PFSK-1 (cell line): ENCODE data around the gene IKZF1.

Experiments
- FOXP2 ChIP-seq: optimal IDR thresholded peaks from 2 replicates; pipeline ENCODE3; 2011; ENCODE audit warnings: borderline replicate concordance, control low read depth, inconsistent platforms; ENCODE audit not compliant: insufficient read depth; ENCODE audit errors: extremely low read length, extremely low read depth
- POLR2AphosphoS5 ChIP-seq: IDR thresholded peaks from 2 replicates; pipeline ENCODE4 v1.6.1; 2012; ENCODE audit warnings: low read depth, mild to moderate bottlenecking, control low read depth, low read length, moderate library complexity
- REST ChIP-seq, 2 experiments: IDR thresholded peaks; 2 replicates each; pipeline versions ENCODE4 v1.6.1 to v1.8.0; 2011 to 2012; ENCODE audit warnings: low read depth in 2 of 2, low read length in 2 of 2, control low read depth in 1 of 2, inconsistent platforms in 1 of 2, mild to moderate bottlenecking in 1 of 2, moderate library complexity in 1 of 2; ENCODE audit not compliant: insufficient read depth in 1 of 2
- SIN3A ChIP-seq: IDR thresholded peaks from 2 replicates; pipeline ENCODE4 v1.6.1; 2012; ENCODE audit warnings: mild to moderate bottlenecking, low read length, moderate library complexity, borderline replicate concordance; ENCODE audit not compliant: insufficient read depth
- TAF1 ChIP-seq: IDR thresholded peaks from 2 replicates; pipeline ENCODE4 v1.6.1; 2012; ENCODE audit warnings: low read length, control low read depth, borderline replicate concordance; ENCODE audit not compliant: insufficient read depth

Gene IKZF1

GRCh38 chr7:50264908-50265307 lies 39.6 kb upstream of the IKZF1 start:
- no peak for TF ChIP-seq TAF1
- no peak for TF ChIP-seq POLR2AphosphoS5
- no peak for TF ChIP-seq REST (IDR thresholded peaks at IDR 0.05; ENCODE audit: insufficient read depth in 1 of 2, low read depth in 2 of 2, low read length in 2 of 2)
- no peak for TF ChIP-seq SIN3A
- no peak for TF ChIP-seq FOXP2

DNA sequence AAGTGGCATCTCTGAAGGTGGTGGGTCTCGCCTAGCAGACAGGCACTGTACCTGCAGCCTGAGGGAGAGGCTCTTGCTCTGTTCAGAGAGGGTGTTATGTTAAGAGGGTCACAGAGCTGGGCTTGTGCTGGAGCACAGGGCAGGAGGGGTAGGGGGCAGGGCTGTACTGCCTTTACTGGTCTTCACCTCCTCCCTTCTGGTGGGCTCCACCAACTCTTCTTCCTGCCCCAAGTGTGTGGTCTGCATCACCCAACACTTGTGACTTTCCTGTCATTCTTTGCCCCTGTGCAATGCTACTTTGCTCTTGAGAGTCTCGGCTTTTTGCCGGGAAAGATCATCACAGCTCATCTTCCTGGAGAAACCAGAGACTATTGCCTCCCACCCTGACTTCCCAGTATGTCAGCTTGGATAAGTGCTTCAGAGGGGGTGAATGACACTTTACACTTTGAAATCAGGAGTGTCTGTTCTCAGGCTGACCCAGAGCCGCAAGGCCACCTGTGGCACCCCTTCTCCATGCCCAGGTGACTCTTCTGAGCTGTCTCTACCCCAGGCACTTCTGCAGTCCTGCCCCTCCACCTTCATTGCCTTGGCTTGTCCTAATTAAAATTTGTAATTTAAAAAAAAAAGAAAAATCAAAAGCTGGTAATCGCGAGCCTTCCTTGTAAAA lies 38.4 kb upstream of the IKZF1 start:
- TF ChIP-seq TAF1 (no peak), REST (IDR thresholded peaks at IDR 0.05; ENCODE audit: insufficient read depth in 1 of 2, low read depth in 2 of 2, low read length in 2 of 2) (no peak), FOXP2 (no peak), POLR2AphosphoS5 (no peak), SIN3A (no peak)

DNA sequence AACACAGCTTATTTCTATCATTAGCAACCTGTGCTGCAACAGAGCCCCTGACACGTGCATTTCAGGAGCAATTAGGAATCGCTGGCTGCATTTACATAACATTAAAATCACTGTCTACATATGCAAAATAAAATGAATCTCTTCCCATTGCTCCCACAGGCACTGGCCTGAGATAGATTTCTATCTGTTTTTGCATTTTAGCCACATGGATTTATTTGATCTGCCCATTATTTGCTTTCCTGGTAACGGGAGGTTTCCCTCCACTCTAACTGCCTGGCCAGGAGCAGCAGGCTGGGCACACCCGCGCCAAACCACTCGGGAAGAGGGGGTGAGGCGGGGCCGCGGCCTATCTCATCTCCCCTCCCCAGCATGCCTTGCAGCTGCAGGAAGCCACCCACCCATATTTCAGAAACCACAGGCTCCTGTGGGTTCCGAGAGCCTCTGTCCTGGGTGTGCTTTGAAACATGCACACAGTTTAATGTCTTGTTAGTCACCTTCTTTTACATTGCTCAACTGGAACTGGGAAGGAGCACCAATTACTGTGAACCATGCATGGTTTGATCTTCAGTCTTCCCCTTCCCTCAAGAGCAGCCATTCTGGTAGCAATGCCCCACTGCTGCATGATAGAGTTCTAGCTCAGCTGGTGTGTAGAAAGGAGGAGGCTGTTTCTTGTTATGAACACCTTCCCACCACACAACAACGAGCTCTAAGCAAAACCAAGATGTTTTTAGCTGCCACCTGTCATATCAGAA lies 37.7 kb upstream of the IKZF1 start:
- TF ChIP-seq SIN3A (no peak), TAF1 (no peak), POLR2AphosphoS5 (no peak), FOXP2 (no peak), REST (IDR thresholded peaks at IDR 0.05; ENCODE audit: insufficient read depth in 1 of 2, low read depth in 2 of 2, low read length in 2 of 2) (no peak)

DNA sequence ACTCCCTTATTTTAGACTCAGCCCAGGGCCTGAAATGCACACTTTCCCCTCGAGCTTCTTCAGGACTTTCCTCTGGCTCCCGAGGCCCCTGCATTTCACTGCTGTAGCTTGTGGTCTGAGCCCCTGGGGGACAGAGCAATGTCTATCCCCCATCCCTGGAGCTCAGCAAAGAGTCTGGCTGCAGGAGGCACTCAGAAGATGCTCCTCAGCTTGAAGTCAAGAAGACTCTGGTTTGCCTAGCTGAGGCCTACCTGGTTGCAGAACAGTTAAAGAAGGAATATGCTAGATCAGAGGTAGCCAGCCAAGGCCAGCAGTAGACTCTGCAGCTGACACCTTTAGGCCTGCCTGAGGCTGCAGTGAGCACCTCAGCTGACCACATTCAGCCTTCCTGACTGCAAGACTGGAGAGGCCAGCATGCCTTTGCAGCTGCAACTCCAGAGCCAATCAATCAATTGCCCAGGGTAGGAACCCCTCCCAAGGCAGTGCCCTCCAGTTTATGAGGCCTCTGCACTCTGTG lies 36.9 kb upstream of the IKZF1 start:
- TF ChIP-seq POLR2AphosphoS5, result no peak
- TF ChIP-seq REST (IDR thresholded peaks at IDR 0.05; ENCODE audit: insufficient read depth in 1 of 2, low read depth in 2 of 2, low read length in 2 of 2), result no peak
- TF ChIP-seq FOXP2, result no peak
- no peak for TF ChIP-seq SIN3A
- TF ChIP-seq TAF1, result no peak

- TF ChIP-seq TAF1 (no peak), REST (IDR thresholded peaks at IDR 0.05; ENCODE audit: insufficient read depth in 1 of 2, low read depth in 2 of 2, low read length in 2 of 2) (no peak), POLR2AphosphoS5 (no peak), FOXP2 (no peak), SIN3A (no peak)
Measured at GRCh38 chr7:50268223-50268622, 36.3 kb upstream of the IKZF1 start.
